Panc1 (cell line): ENCODE measurements around the gene CENPVL2. TPM values are rescaled to one million over a fixed set of nuclear protein-coding genes. Genes with fewer than 3 reads are reported as not detected.
"Not testable (repeated sequence)": the region's sequence is repeated elsewhere in the genome, so short reads cannot be mapped to it uniquely, and the experiment has no call there.

ENCODE experiments used
- ATAC-seq: fragments of 200-7000 bp; cut with Tn5 transposase; 2 replicates; pipeline ENCODE4 v1.9.1; 2020; ENCODE audit warnings: mild to moderate bottlenecking, moderate library complexity
- BruUV-seq: library from RNA; stranded (reverse); fragments of 400-500 nt; replicated peaks from 2 replicates; lab custom pipeline; 2021; lab: Mats Ljungman, UMichigan
- CTCF ChIA-PET: fragments of 300-600 bp; sonication (Branson Sonifier 250); formaldehyde crosslinking; loops from one replicate; lab custom pipeline; 2022; ENCODE audit warnings: antibody characterized with exemption; lab: Charles Lee
- POLR2A ChIA-PET: fragments of 300-600 bp; sonication (Branson Sonifier 250); formaldehyde crosslinking; loops from one replicate; lab custom pipeline; 2022; ENCODE audit warnings: antibody characterized with exemption; lab: Charles Lee
- DNase-seq: peaks from one replicate; pipeline ENCODE4 v3.0.0-alpha.2; 2010; ENCODE audit warnings: low read depth, low spot score
- H3K27ac ChIP-seq: 2 replicates; pipeline ENCODE4 v1.5.1; 2011; ENCODE audit warnings: mild to moderate bottlenecking, low read length, inconsistent platforms
- H3K27me3 ChIP-seq: fragments of 200-500 bp; sonication (Bioruptor generic); 2 replicates; pipeline ENCODE4 v1.6.0; 2014; ENCODE audit warnings: low read length, inconsistent platforms; ENCODE audit not compliant: control insufficient read depth, insufficient read depth
- H3K36me3 ChIP-seq: fragments of 200-500 bp; sonication (Bioruptor generic); 2 replicates; pipeline ENCODE4 v1.5.1; 2014; ENCODE audit warnings: inconsistent platforms, mild to moderate bottlenecking, low read length, moderate library complexity; ENCODE audit not compliant: control insufficient read depth, insufficient read depth
- H3K4me1 ChIP-seq: 2 replicates; pipeline ENCODE4 v1.5.1; 2011; ENCODE audit warnings: inconsistent platforms, mild to moderate bottlenecking, low read length, moderate library complexity; ENCODE audit not compliant: control insufficient read depth, insufficient read depth
- H3K4me3 ChIP-seq, 2 experiments: 2 replicates each; pipeline ENCODE4 v1.5.1; 2011 to 2012; ENCODE audit warnings: low read depth in 2 of 2, low read length in 2 of 2, mild to moderate bottlenecking in 2 of 2, inconsistent platforms in 1 of 2, moderate library complexity in 1 of 2
- H3K9me3 ChIP-seq: fragments of 200-500 bp; sonication (Bioruptor generic); 2 replicates; pipeline ENCODE4 v1.5.1; 2014; ENCODE audit warnings: low read depth, mild to moderate bottlenecking, inconsistent platforms, low read length, moderate library complexity; ENCODE audit not compliant: control insufficient read depth, insufficient read depth
- POLR2AphosphoS5 ChIP-seq: IDR thresholded peaks from 2 replicates; pipeline ENCODE4 v1.6.1; 2012; ENCODE audit warnings: mild to moderate bottlenecking, low read depth, low read length, moderate library complexity
- SIN3A ChIP-seq: IDR thresholded peaks from 2 replicates; pipeline ENCODE4 v1.6.1; 2012; ENCODE audit warnings: low read depth, mild to moderate bottlenecking, low read length, moderate library complexity, borderline replicate concordance; ENCODE audit not compliant: insufficient read depth
- TCF7L2 ChIP-seq: IDR thresholded peaks from 2 replicates; pipeline ENCODE4 v1.6.1; 2011; ENCODE audit warnings: mild to moderate bottlenecking, low read depth, low read length, inconsistent platforms
- in situ Hi-C: cut with HindIII; loops from 2 replicates; pipeline ENCODE4 v1.10.0; 2016; ENCODE audit warnings: low sequenced_read_pairs, low pct_unique_long_range_greater_than_20kb
- intact Hi-C: fragments of 100-400 bp; cut with micrococcal nuclease; formaldehyde crosslinking; loops from one replicate; pipeline ENCODE4 v1.10.0; 2022; ENCODE audit not compliant: unreplicated experiment
- total RNA-seq: library from RNA; stranded (reverse); gene quantifications from one replicate; pipeline ENCODE4 v1.2.1, GENCODE V29; 2021; ENCODE audit not compliant: unreplicated experiment
- TF ChIP-seq, protein P1 (sequence below): fragments of 450-650 bp; IDR thresholded peaks from 2 replicates; pipeline ENCODE4 v1.5.1; 2017; ENCODE audit warnings: mild to moderate bottlenecking
- TF ChIP-seq, protein P2 (sequence below), 2 experiments: IDR thresholded peaks; 2 replicates each; pipeline ENCODE4 v1.6.1; 2011 to 2012; ENCODE audit warnings: low read depth in 2 of 2, control low read depth in 1 of 2, low read length in 1 of 2, mild to moderate bottlenecking in 1 of 2, moderate library complexity in 1 of 2; ENCODE audit not compliant: insufficient read depth in 1 of 2

The CENPVL2 gene
- total RNA-seq, 1 experiment from 2014 or later, result not detected

- CTCF ChIA-PET, POLR2A ChIA-PET, in situ Hi-C loops, DNase-seq, H3K27me3 ChIP-seq, ATAC-seq, H3K4me3 ChIP-seq, BruUV-seq, H3K36me3 ChIP-seq, H3K4me1 ChIP-seq, H3K9me3 ChIP-seq, H3K27ac ChIP-seq, intact Hi-C loops: not testable (repeated sequence)
These were observed 2.8 kb downstream of the CENPVL2 start for GRCh38 chrX:51679689-51680433.

- no peak overlapping the region for H3K27ac ChIP-seq
- no peak for DNase-seq
- no peak overlapping the region for H3K4me3 ChIP-seq
- peaks cover 2% of the 10 kb centered on the region for H3K27me3 ChIP-seq
- TF ChIP-seq POLR2AphosphoS5, result no peak
- H3K4me1 ChIP-seq, result no peaks in the 10 kb centered on the region
- ChIA-PET POLR2A (no interaction called here), CTCF (no interaction called here)
- no peaks in the 10 kb centered on the region for H3K9me3 ChIP-seq
- intact Hi-C loops, result no loop called here
- no peaks in the 10 kb centered on the region; the same call in 1 of the 2 replicates for H3K36me3 ChIP-seq
- ATAC-seq, result no peak
- no TSS peak for BruUV-seq
- in situ Hi-C loops, result no loop called here
These were observed 16.6 kb downstream of the CENPVL2 start for GRCh38 chrX:51665981-51666380.

GRCh38 chrX:51643377-51643776 lies 39.3 kb downstream of the CENPVL2 start:
- in situ Hi-C loops, result no loop called here
- TF ChIP-seq, protein P1, sequence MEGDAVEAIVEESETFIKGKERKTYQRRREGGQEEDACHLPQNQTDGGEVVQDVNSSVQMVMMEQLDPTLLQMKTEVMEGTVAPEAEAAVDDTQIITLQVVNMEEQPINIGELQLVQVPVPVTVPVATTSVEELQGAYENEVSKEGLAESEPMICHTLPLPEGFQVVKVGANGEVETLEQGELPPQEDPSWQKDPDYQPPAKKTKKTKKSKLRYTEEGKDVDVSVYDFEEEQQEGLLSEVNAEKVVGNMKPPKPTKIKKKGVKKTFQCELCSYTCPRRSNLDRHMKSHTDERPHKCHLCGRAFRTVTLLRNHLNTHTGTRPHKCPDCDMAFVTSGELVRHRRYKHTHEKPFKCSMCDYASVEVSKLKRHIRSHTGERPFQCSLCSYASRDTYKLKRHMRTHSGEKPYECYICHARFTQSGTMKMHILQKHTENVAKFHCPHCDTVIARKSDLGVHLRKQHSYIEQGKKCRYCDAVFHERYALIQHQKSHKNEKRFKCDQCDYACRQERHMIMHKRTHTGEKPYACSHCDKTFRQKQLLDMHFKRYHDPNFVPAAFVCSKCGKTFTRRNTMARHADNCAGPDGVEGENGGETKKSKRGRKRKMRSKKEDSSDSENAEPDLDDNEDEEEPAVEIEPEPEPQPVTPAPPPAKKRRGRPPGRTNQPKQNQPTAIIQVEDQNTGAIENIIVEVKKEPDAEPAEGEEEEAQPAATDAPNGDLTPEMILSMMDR, result no peak
- TF ChIP-seq POLR2AphosphoS5, result no peak
- no peak for TF ChIP-seq SIN3A
- TF ChIP-seq, protein P2, sequence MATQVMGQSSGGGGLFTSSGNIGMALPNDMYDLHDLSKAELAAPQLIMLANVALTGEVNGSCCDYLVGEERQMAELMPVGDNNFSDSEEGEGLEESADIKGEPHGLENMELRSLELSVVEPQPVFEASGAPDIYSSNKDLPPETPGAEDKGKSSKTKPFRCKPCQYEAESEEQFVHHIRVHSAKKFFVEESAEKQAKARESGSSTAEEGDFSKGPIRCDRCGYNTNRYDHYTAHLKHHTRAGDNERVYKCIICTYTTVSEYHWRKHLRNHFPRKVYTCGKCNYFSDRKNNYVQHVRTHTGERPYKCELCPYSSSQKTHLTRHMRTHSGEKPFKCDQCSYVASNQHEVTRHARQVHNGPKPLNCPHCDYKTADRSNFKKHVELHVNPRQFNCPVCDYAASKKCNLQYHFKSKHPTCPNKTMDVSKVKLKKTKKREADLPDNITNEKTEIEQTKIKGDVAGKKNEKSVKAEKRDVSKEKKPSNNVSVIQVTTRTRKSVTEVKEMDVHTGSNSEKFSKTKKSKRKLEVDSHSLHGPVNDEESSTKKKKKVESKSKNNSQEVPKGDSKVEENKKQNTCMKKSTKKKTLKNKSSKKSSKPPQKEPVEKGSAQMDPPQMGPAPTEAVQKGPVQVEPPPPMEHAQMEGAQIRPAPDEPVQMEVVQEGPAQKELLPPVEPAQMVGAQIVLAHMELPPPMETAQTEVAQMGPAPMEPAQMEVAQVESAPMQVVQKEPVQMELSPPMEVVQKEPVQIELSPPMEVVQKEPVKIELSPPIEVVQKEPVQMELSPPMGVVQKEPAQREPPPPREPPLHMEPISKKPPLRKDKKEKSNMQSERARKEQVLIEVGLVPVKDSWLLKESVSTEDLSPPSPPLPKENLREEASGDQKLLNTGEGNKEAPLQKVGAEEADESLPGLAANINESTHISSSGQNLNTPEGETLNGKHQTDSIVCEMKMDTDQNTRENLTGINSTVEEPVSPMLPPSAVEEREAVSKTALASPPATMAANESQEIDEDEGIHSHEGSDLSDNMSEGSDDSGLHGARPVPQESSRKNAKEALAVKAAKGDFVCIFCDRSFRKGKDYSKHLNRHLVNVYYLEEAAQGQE (IDR thresholded peaks at IDR 0.05; ENCODE audit: insufficient read depth in 1 of 2, low read depth in 2 of 2, low read length in 1 of 2), result no peak
- no peak for TF ChIP-seq TCF7L2
- no peak for DNase-seq
- intact Hi-C loops, result loop anchor here (5.0 kb wide), 1 partner anchor 609 kb away; no protein-coding TSS in a partner anchor
- POLR2A ChIA-PET, result no interaction called here
- H3K9me3 ChIP-seq, result no peaks in the 10 kb centered on the region
- no peak overlapping the region for H3K4me3 ChIP-seq
- BruUV-seq, result no TSS peak
- H3K4me1 ChIP-seq, result no peaks in the 10 kb centered on the region
- H3K36me3 ChIP-seq, result no peaks in the 10 kb centered on the region
- no peak for ATAC-seq
- H3K27ac ChIP-seq, result no peak overlapping the region
- no peaks in the 10 kb centered on the region; the same call in 1 of the 2 replicates for H3K27me3 ChIP-seq
- CTCF ChIA-PET, result no interaction called here
